Kasumi-1 (cell line): ENCODE measurements around the gene CDH4.

ENCODE experiments used
- DNase-seq, 2 experiments: peaks; one replicate each; lab custom pipeline; 2025; lab: John Stamatoyannopoulos, UW

Gene CDH4

DNA sequence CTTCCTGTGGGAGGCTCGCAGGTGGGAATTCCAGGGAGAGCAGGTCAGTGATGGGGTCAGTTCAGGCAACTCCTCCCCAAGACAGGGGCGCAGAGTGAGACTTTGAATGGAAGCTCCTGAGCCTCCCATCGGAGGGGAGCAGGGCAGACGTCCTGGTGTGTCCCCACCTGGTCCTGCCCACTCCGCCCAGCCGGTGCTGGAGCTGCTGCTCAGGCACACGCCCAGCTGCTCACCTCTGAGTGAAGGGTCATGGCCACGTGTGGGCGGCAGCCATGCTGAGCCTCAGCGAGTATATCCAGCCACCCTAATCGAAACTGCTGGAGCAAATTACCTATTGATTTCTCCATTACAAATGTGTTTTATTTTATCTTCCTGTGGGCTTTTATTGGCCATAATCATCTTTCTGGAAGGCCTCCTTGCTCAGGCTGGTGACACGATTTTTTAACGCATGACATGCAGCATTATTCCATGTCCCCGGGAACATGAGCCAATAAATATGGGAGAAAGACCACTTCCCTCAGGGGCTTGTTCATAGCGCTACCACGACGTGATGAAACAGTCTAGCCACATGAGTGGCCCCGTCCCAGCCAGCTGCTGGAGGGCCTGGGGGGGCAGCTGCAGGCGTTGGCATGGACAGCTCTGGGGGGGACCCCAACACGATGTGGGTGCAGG, 665.5 kb downstream of the CDH4 start:
- DNase-seq = no peak

DNA sequence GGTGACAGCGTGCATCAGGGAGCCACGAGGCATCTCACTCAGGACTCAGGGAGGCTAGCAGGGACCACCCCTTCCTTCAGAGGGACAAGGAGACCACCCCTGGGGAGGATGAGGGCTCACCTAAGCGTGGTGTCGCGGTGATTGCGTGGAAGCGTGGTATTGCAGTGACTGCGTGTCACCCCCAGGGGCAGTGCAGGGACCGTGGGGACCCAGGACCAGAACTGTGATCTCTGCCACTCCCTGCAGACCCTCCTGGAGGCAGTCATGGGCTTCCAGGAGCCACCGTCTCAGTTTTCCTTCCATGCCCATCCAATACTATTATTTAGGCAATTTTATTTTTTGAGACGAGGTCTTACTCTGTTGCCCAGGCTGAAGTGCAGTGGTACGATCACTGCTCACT, 666.5 kb downstream of the CDH4 start:
- no peak for DNase-seq

DNA sequence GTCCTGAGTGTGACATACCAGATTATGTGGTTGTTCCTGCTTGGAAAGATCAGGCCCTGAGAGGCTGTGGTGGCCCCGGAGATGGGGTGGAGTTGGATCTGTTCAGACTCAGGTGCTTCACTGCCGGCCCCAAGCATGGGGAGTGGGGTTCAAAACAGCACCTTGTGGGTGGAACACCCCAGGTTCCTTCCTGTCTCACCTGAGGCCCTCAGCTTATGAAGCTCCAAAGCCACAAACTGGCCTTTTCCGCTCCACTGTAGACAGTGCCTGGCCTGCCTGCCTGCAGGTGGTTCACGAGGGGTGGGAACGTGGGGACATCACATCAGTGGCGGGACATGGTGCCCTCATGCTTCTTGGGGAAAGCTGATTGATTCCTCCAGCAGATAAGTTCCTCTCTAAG, 667.2 kb downstream of the CDH4 start:
- DNase-seq = no peak

DNA sequence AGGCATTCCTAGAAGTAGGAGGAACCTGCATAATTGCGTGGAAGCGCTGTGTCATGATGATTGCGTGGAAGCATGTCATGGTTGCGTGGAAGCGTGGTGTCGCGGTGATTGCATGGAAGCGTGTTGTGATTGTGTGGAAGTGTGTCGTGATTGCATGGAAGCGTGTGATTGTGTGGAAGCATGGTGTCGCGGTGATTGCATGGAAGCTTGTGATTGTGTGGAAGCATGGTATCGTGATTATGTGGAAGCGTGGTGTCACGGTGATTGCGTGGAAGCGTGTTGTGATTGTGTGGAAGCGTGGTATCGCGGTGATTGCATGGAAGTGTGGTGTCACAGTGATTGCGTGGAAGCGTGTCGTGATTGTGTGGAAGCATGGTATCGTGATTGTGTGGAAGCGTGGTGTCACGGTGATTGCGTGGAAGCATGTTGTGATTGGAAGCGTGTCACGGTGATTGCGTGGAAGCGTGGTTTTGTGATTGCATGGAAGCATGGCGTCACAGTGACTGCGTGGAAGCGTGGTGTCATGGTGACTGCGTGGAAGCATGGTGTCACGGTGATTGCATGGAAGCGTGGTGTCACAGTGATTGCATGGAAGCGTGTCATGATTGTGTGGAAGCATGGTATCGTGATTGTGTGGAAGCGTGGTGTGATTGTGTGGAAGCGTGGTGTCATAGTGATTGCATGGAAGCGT, 667.8 kb downstream of the CDH4 start:
- no peak for DNase-seq

DNA sequence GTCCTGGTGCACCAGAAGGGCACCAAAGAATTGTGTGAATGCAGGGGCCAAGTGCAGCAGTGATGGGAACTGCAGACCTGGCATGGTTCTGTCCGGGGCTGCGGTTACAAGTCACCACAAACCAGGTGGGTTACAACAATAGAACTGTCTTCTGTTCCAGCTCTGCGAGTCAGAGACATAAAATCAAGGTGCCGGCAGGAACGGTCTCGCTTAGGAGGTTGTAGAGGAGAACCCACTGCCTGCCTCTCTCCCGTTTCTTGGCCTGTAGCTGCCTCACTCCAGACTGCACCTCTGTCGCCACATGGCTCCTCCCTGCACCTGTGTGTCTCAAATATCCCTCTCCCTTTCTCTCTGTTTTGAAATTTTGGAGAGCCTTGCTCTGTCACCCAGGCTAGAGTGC, 670.4 kb downstream of the CDH4 start:
- DNase-seq = no peak

DNA sequence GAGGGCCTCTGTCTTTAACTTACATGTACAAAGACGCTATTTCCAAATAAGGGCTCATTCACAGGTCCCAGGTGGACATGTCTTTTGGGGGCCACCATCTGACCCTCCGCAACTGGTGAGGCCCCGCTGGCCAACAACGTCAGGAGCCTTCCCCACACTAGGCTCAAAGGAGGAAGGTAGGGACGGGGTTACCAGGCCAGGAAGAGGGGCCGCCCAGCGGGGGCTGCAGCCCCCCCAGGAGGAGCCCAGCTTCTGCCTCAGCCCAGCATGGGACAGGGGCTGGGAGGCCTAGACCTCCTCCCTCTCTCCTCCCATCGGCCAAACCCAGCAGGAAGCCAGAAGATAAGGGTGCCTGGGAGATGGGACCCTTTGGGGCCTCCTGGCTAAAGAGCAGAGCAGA, 670.9 kb downstream of the CDH4 start:
- no peak for DNase-seq

DNA sequence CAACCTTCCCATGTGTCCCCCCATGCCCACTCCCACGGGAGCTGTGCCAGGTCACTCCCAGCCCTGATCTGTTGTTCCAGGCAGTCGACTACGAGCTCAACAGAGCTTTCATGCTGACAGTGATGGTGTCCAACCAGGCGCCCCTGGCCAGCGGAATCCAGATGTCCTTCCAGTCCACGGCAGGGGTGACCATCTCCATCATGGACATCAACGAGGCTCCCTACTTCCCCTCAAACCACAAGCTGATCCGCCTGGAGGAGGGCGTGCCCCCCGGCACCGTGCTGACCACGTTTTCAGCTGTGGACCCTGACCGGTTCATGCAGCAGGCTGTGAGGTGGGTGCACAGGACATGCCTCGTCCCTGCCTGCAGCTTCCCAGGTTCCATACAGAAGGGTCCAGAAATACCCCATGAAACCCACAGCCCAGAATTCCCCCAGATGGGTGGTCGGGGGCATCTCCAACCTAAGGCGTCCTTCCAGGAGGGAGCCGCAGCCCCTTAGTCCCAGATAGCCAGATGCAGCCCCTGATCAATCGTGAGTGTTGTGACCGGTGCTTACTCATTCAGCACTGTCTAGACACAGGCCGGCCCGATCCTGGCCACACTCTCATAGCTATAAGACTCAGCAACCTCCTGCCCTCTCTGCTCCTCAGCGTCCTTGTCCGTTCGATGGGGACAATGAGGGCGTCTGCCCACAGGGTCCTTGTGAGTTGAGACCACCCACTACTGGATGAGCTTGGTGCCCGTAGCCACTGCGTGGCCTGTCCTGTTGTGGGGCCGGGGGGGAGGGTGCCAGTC, 671.5 kb downstream of the CDH4 start:
- no peak for DNase-seq

DNA sequence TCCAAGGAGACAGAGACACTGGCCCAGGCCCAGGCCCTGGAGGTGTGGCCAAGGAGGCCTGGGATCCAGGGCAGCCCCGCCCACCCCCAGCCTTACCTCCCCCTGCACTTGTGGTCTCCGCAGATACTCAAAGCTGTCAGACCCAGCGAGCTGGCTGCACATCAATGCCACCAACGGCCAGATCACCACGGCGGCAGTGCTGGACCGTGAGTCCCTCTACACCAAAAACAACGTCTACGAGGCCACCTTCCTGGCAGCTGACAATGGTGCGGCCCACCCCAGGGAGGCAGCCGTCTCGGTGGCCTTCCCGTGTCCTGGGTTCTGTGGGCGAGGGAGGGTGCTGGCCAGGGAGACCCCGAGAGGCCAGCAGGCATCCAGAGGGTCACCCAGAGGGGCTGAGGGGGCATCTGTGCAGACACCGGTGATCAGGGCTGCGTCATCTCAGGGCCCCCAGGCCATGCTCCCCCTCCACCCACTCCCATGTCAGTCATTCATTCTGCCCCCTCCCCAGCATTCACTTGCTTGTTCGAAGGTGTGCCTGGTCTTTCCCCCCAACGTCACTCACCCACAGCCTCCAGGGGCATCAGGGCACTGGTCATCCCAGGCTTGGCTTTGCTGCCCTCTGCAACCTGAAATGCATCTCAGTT, 672.3 kb downstream of the CDH4 start:
- no peak for DNase-seq

DNA sequence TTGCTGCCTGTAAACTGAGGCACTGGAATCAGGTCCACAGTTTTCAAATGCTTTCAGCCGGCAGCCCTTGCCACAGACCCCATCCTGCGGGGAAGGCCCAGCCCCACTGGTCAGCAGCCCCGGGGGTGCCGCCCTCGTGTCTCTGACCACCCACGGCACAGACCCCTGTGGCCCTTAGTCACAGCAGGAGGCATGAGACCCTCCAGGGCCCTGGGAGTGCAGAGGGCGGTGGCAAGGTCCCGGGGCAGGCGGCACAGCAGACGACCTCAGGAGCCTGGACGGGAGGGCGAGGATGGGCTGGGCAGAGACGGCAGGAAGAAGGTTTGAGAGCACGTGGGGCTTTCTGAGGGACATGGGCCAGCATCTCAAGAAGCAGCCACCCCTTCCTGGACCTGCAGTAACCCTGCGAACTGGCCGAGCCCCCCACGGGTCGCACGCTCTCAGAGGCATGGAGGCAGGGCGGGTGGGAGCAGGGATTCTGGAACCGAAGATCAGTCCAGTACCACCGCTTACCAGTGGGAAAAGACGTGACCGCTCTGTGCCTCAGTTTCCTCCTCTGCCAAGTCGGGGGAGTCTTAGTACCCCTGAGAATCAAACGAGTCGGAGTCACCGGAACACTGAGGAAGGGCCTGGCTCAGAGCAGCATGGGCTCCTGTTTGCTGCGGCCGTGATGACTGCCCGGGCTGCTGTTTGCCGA, 672.9 kb downstream of the CDH4 start:
- DNase-seq = no peak

DNA sequence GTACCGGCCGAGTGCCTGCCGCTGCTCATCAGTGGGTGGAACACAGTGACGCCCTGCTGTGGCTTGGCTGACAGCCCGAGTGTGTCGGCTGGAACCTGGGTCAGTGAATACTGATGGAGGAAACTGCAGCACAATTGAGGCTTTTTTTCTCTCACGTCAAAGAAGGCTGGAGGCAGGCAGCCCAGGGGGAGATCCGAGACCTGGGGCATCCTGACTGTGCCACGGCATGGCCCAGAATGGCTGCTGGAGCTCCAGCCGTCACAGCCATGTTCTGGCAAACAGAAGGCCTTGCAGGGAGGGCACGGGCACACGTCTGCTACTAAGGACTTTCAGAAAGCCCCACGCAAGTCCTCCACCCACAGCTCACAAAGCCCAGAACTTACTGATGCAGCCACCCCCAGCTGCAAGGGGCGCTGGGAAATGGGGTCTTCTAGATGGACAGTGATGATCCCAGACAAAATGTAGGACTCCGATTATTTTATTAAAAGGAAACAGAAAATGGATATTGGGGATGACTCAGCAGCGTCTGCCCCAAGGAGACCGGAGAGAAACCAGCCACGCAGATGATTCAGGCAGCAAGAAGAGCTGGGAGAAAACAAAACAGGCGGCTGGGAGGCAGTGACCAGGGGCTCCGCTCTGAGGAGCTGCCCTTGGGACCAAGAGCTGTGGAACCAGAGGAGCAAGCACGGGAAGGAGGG, 673.6 kb downstream of the CDH4 start:
- DNase-seq = no peak

DNA sequence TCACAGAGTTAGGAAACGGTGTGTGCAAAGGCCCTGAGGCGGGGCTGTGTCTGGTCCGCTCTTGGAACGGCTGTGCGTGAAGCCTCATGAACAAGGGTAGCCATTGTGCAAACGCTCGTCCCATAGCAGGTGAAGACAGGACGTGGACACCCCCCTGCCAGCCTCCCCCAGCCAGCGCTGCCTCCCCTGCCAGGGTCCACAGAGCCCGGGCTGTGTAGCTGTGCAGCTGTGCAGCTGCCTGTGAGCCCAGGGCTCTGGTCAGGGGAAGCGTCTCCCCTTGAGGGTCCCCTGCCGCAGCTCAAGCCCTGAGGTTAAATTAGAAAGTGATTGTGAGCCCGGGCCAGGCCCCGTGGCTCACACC, 674.2 kb downstream of the CDH4 start:
- DNase-seq = no peak

DNA sequence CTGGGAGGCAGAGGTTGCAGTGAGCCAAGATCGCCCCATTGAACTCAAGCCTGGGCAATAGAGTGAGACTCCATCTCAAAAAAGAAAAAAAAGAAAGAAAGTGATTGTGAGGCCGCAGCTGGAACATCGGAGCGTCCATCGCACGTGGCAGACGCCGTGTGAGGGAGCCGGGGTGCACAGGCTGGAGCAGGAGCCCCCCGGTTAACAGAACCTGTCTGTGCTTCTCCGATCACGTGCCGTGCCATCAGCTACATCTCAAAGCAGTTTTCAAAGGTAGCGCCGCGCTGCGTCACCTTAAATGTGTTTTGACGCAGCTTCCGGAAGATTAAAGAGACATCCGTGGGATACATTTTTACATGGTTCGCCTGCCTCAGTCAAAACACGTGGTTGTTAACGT, 674.7 kb downstream of the CDH4 start:
- no peak for DNase-seq

DNA sequence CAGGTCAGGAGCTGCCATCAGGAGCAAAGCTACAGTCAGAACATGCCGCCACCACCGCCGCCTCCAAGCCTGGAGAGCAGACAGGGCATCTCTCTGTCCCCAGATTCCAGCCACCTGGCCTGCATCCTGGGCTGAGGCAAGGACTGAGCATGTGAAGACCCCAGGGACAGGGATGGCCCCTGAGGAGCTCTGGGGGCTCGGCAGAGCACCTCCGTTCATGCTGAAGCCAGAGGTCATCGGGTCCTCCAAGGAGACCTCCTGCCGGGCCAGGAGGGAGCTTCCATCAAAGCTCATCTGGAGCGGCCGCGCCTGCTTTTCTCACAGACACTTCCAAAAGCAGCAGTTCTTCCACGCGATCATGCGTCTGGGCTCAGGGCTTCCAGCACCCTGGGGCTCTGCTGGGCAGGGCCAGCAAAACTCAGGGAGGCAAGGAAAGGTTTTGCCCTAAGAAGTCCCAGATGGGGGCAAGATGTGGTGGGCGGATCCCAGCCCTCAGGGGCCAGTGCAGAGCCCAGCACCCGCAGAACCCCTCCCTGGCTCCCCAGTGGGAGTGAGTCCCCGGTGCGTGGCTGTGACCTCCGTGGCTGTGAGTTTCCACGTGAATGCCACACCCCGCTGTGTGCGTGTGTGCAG, 675.2 kb downstream of the CDH4 start:
- DNase-seq = no peak

DNA sequence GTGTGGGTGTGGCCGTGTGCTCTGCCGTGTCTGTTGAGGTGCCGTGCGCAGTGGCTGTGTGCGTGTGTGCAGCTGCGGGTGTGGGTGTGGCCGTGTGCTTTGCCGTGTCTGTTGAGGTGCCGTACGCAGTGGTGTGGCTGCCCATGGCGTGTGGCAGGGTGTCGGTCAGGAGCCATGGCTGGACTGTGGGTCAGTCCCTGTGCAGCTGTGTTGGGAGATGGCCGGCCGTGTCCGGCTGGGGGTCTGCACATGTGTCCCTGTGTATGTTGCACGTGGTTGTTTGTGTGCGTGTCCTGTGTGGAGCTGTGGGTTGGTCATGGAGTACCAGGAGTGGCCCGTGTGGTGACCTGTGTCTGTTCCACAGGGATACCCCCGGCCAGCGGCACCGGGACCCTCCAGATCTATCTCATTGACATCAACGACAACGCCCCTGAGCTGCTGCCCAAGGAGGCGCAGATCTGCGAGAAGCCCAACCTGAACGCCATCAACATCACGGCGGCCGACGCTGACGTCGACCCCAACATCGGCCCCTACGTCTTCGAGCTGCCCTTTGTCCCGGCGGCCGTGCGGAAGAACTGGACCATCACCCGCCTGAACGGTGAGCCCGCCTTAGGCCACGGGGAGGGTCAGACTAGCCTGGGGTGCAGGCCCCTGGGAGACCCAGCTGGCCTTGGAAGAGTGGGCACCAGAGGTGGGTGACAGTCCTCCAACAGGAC, 675.9 kb downstream of the CDH4 start:
- DNase-seq = no peak

DNA sequence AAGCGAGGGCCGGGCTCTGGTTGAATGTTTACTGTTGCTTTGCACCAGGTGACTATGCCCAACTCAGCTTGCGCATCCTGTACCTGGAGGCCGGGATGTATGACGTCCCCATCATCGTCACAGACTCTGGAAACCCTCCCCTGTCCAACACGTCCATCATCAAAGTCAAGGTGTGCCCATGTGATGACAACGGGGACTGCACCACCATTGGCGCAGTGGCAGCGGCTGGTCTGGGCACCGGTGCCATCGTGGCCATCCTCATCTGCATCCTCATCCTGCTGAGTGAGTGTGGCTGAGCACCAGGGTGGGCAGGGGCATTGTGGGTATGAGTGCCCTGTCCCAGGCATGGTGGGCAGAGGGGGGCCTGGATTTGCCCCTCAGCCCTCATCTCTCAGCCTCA, 677.5 kb downstream of the CDH4 start:
- no peak for DNase-seq

DNA sequence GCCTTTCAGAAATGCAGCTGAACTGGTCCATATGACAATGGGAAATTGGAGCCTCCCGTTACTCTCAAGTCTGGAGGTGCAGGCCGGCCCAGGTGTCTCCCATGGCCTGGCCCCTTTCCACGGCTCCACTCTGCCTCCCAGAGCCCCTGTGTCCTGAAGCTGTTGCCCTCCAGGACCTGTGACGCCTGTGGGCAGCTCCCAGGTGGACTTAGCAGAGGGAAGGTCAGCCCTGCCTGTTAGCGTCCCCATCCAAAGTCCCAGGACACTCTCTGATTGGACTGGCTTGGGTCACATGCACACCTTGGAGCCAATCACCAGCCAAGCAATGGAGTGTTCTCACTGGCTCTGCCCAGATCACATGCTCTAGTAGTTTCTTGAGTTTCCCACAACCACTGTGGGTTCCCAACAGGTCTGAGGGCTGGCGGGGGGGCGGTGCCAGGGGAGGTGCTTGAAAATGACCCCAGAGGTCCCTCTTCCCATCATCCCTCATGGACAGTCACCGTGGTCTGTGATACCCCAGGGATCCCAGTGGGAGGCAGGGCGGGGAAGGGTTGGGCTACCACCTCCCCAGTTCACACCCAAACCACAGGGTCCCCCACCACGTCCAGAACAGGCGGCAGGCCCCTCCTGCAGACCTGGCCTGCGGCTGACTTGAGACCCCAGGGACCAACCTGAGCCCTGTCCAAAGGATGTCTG, 678.1 kb downstream of the CDH4 start:
- DNase-seq = no peak

DNA sequence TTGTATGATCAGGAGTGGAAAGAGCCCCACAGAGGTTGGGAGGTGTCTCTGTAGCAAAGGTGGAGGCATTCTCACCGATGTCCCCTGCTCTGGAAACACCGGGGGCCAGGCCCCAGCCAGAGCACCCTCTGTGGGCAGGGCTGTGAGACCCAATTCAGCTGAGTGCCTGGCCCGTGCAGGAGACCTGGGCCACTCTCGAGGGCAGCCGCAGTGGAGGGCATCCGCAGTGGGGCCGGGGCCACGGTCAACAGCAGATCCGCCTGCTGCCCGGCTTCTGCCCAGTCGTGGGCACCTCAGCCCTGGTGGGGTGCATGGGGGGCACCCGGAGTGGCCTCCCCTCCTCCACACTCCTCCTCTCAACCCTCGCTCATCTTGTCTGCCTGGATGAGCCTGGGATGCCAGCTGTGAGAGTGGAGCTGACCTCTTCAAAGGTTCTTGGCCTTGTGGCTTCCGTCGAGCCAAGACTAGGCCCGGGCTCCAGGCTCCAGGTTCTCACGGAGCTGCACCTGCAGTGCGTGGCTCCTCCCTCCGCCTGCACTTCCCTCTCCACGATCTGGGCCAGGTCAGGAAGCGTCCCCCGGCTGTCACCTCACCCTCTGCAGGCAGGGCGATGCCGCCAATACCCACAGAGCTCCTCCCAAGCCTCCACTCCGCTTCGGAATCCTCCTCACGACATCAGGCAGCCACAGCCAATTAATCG, 678.9 kb downstream of the CDH4 start:
- no peak for DNase-seq

DNA sequence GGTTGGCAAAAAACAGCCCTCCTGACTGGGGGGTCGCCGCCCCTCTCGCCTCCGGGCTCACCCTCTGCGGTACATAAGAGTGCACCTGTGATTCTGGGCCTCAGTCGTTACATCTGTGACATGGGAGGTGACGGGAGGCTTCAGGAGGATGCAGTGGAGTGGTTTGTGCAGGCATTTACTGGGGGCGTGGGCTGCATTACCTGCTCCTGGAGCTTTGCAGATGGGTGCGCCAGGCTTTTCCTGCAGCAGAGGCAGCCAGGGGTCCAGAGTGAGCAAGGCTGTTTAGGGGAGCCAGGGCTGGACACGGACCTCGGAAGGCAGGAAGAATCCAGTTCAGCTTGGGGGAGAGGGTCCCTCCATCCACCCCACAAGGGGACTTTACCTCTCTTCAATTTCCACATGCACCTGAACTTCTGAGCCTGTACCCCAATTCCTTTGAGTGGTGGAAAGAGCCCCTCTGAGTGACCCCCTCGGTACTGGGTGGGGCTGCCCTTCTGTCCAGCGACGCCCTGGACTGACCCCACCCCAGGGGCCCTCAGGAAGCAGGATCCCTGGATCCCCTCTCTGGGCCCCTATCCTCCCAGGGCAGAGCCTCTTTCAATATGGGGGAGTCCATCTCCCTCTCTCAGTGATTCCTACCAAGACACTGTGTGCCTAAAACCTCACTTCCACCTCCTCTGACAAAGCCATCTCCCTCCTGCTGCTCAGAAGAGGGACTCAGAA, 679.6 kb downstream of the CDH4 start:
- DNase-seq = no peak

DNA sequence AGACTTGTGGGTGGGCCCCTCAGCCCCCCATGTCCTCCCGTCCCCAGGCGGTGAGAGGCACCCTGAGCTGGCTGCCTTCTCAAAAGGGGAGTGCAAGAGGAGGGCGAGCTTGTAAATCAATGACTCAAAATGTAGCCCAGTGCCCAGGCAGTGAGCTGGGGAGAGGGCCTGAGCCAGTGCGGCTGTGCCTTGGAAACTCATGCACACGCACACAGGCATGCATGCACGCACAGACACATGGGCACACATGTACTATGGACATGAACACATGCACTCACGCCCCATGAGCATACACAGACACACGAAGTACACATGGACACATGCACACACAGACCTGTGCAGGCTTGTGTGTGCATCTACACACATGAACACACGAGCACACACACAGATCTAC, 680.1 kb downstream of the CDH4 start:
- no peak for DNase-seq
